EH (cell line): ENCODE data around the gene SLC28A2.
"Not testable (repeated sequence)": the region's sequence is repeated elsewhere in the genome, so short reads cannot be mapped to it uniquely, and the experiment has no call there.

ENCODE experiments used
- DNase-seq: peaks from one replicate; pipeline ENCODE4 v3.0.0-alpha.2; 2015; ENCODE audit warnings: low read depth

The SLC28A2 gene

GRCh38 chr15:45262906-45263461, 10.9 kb downstream of the SLC28A2 start:
- DNase-seq, result no peak

GRCh38 chr15:45263854-45264253, 11.8 kb downstream of the SLC28A2 start:
- DNase-seq, result no peak

GRCh38 chr15:45265506-45265905, 13.5 kb downstream of the SLC28A2 start:
- no peak for DNase-seq

- DNase-seq, result peak; percentile 2
Measured at GRCh38 chr15:45268135-45268534, 16.1 kb downstream of the SLC28A2 start.

- no peak for DNase-seq
Measured at GRCh38 chr15:45274636-45275380, 22.8 kb downstream of the SLC28A2 start.

GRCh38 chr15:45276831-45277230, 24.8 kb downstream of the SLC28A2 start:
- DNase-seq, result peak; percentile 45

GRCh38 chr15:45279024-45279698, 27.1 kb downstream of the SLC28A2 start:
- peak; percentile 96 for DNase-seq

GRCh38 chr15:45285413-45285812, 33.4 kb downstream of the SLC28A2 start:
- DNase-seq, result no peak

GRCh38 chr15:45287390-45287956, 35.4 kb downstream of the SLC28A2 start:
- no peak for DNase-seq

- no peak for DNase-seq
Measured at GRCh38 chr15:45288947-45289346, 36.9 kb downstream of the SLC28A2 start.

- DNase-seq, result no peak
Measured at GRCh38 chr15:45291822-45292582, 40.0 kb downstream of the SLC28A2 start.

GRCh38 chr15:45293326-45293725, 41.3 kb downstream of the SLC28A2 start:
- not testable (repeated sequence) for DNase-seq

GRCh38 chr15:45298964-45299378, 46.9 kb downstream of the SLC28A2 start:
- not testable (repeated sequence) for DNase-seq

- DNase-seq, result no peak
Measured at GRCh38 chr15:45304711-45305110, 52.7 kb downstream of the SLC28A2 start.

GRCh38 chr15:45306105-45306504, 54.1 kb downstream of the SLC28A2 start:
- no peak for DNase-seq

GRCh38 chr15:45307230-45307924, 55.3 kb downstream of the SLC28A2 start:
- DNase-seq, result peak; percentile 72

GRCh38 chr15:45314117-45314516, 62.1 kb downstream of the SLC28A2 start:
- not testable (repeated sequence) for DNase-seq

GRCh38 chr15:45314960-45315359, 62.9 kb downstream of the SLC28A2 start:
- DNase-seq, result peak; percentile 10

- no peak for DNase-seq
Measured at GRCh38 chr15:45319472-45320214, 67.6 kb downstream of the SLC28A2 start.

- no peak for DNase-seq
Measured at GRCh38 chr15:45320581-45321205, 68.7 kb downstream of the SLC28A2 start.
